GM12878 (cell line): ENCODE measurements around the gene CTNS. TPM values are rescaled to one million over a fixed set of nuclear protein-coding genes. Genes with fewer than 3 reads are reported as not detected.

Source experiments
- ATF3 ChIP-seq: IDR thresholded peaks from 2 replicates; pipeline ENCODE4 v1.6.1; 2011; ENCODE audit warnings: low read depth, mild to moderate bottlenecking, low read length, moderate library complexity, borderline replicate concordance; ENCODE audit errors: extremely low read depth
- BACH1 ChIP-seq: fragments of 450-650 bp; IDR thresholded peaks from 2 replicates; pipeline ENCODE4 v1.6.1; 2017; ENCODE audit warnings: mild to moderate bottlenecking, borderline replicate concordance
- BCLAF1 ChIP-seq: fragments of 450-650 bp; IDR thresholded peaks from 2 replicates; pipeline ENCODE4 v1.6.1; 2017; ENCODE audit warnings: antibody characterized with exemption, mild to moderate bottlenecking, moderate library complexity
- HDAC6 ChIP-seq: fragments of 200-600 bp; sonication (generic); IDR thresholded peaks from one replicate; pipeline ENCODE4 v1.8.0; 2017; ENCODE audit warnings: antibody characterized with exemption; ENCODE audit not compliant: unreplicated experiment
- LARP7 ChIP-seq: fragments of 450-650 bp; IDR thresholded peaks from 2 replicates; pipeline ENCODE4 v1.6.1; 2017; ENCODE audit warnings: mild to moderate bottlenecking
- NR2C2 ChIP-seq: IDR thresholded peaks from 2 replicates; pipeline ENCODE4 v1.6.1; 2011; ENCODE audit warnings: borderline replicate concordance, low read depth; ENCODE audit not compliant: control insufficient read depth, insufficient read length
- NRF1 ChIP-seq: conservative IDR thresholded peaks from 2 replicates; pipeline ENCODE4 v1.6.1; 2011; ENCODE audit warnings: mild to moderate bottlenecking, low read depth, low read length, improper control_type of control experiment
- PKNOX1 ChIP-seq: fragments of 450-650 bp; IDR thresholded peaks from 2 replicates; pipeline ENCODE4 v1.6.1; 2016; ENCODE audit warnings: mild to moderate bottlenecking
- POLR2A ChIP-seq: IDR thresholded peaks from 2 replicates; pipeline ENCODE4 v1.6.1; 2011; ENCODE audit warnings: low read depth, mild to moderate bottlenecking, low read length
- REST ChIP-seq: IDR thresholded peaks from 2 replicates; pipeline ENCODE4 v1.6.1; 2012; ENCODE audit warnings: mild to moderate bottlenecking, low read depth, low read length
- SIX5 ChIP-seq: IDR thresholded peaks from 2 replicates; pipeline ENCODE4 v1.6.1; 2011; ENCODE audit warnings: mild to moderate bottlenecking, low read depth, low read length, moderate library complexity; ENCODE audit not compliant: severe bottlenecking
- SPI1 ChIP-seq: IDR thresholded peaks from 2 replicates; pipeline ENCODE4 v1.6.1; 2011; ENCODE audit warnings: low read depth, mild to moderate bottlenecking, low read length, moderate library complexity, borderline replicate concordance; ENCODE audit not compliant: insufficient read depth
- TARDBP ChIP-seq: IDR thresholded peaks from 2 replicates; pipeline ENCODE4 v1.6.1; 2016; ENCODE audit warnings: borderline replicate concordance
- ZNF207 ChIP-seq: fragments of 450-650 bp; IDR thresholded peaks from 2 replicates; pipeline ENCODE4 v1.6.1; 2014; ENCODE audit warnings: antibody characterized with exemption, mild to moderate bottlenecking, borderline replicate concordance
- ZNF217 ChIP-seq: fragments of 450-650 bp; IDR thresholded peaks from 2 replicates; pipeline ENCODE4 v1.6.1; 2017; ENCODE audit warnings: antibody characterized with exemption, mild to moderate bottlenecking
- ZNF384 ChIP-seq: IDR thresholded peaks from 2 replicates; pipeline ENCODE4 v1.6.1; 2012; ENCODE audit warnings: low read depth, mild to moderate bottlenecking, low read length, improper control_type of control experiment, borderline replicate concordance
- ZZZ3 ChIP-seq: IDR thresholded peaks from 2 replicates; pipeline ENCODE4 v1.6.1; 2011; ENCODE audit warnings: low read depth; ENCODE audit not compliant: control insufficient read depth, insufficient read length
- polyA plus RNA-seq, 11 experiments: library from polyadenylated mRNA; depleted of rRNA in 4 of 11; unstranded in 6 of 11; stranded (reverse) in 5 of 11; fragments of >200 nt; fragmentation: Nextera tagmentation in 4 of 11; fragmentation: Illumina TruSeq in 1 of 11; extraction: Ambion mirVana in 4 of 11; extraction: Trizol in 1 of 11; gene quantifications; 1 replicate in 1 of 11; 2 replicates in 10 of 11; pipeline versions ENCODE4 v1.2.1 to v1.2.3, GENCODE V29; 2011 to 2016; ENCODE audit warnings: inconsistent platforms in 2 of 11, missing spikeins in 2 of 11, low read depth in 1 of 11
- total RNA-seq, 4 experiments: library from RNA; depleted of rRNA in 3 of 4; stranded (reverse); fragments of >200 nt in 3 of 4; fragmentation: Illumina TruSeq in 1 of 4; extraction: Trizol in 1 of 4; gene quantifications; 2 replicates each; pipeline versions ENCODE4 v1.2.1 to v1.2.3, GENCODE V29; 2013 to 2021
- TF ChIP-seq, protein P1 (sequence below): fragments of 150-350 bp; IDR thresholded peaks from 2 replicates; pipeline ENCODE4 v1.6.1; 2016; ENCODE audit warnings: low read depth, low read length

CTNS gene
- total and polyA plus RNA-seq, 10 of the 15 experiments (the other 5 are each of a cell fraction or from before 2014, with no cell fraction given), result 0.92 to 10.7 (median 6.4) TPM

GRCh38 chr17:3695723-3696411 is 59.3 kb downstream of the CTNS start, which contains the start of gene P2RX5 (continued):
- TF ChIP-seq REST (peak; percentile 69; the same call in 1 of the 2 replicates), NR2C2 (no peak), ZNF384 (no peak), SPI1 (peak; percentile 77), SIX5 (no peak), ATF3 (no peak), HDAC6 (peak; percentile 42), ZNF207 (no peak), TARDBP (no peak), BACH1 (no peak), ZNF217 (peak; percentile 58), PKNOX1 (no peak), LARP7 (peak; percentile 70; the same call in 1 of the 2 replicates), NRF1 (no peak), POLR2A (peak; percentile 71), ZZZ3 (no peak), BCLAF1 (no peak)
- TF ChIP-seq, protein P1, sequence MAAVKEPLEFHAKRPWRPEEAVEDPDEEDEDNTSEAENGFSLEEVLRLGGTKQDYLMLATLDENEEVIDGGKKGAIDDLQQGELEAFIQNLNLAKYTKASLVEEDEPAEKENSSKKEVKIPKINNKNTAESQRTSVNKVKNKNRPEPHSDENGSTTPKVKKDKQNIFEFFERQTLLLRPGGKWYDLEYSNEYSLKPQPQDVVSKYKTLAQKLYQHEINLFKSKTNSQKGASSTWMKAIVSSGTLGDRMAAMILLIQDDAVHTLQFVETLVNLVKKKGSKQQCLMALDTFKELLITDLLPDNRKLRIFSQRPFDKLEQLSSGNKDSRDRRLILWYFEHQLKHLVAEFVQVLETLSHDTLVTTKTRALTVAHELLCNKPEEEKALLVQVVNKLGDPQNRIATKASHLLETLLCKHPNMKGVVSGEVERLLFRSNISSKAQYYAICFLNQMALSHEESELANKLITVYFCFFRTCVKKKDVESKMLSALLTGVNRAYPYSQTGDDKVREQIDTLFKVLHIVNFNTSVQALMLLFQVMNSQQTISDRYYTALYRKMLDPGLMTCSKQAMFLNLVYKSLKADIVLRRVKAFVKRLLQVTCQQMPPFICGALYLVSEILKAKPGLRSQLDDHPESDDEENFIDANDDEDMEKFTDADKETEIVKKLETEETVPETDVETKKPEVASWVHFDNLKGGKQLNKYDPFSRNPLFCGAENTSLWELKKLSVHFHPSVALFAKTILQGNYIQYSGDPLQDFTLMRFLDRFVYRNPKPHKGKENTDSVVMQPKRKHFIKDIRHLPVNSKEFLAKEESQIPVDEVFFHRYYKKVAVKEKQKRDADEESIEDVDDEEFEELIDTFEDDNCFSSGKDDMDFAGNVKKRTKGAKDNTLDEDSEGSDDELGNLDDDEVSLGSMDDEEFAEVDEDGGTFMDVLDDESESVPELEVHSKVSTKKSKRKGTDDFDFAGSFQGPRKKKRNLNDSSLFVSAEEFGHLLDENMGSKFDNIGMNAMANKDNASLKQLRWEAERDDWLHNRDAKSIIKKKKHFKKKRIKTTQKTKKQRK, result no peak
